ENCODE results near the gene C1QTNF1.
A peak's percentile ranks its signal among the peaks of the same experiment; 100 is the strongest.

C1QTNF1 gene

GRCh38 chr17:79003661-79004411 is 20.1 kb upstream of the C1QTNF1 start:
- Histone ChIP-seq H3K27ac (ENCODE audit: low read depth, low read length) (no peak overlapping the region), H3K4me1 (ENCODE audit: control insufficient read depth, insufficient read depth, low read length) (peaks cover 8% of the 10 kb centered on the region), H3K9ac (ENCODE audit: low read length) (no peak overlapping the region), H3K4me3 (ENCODE audit: low read length) (no peak overlapping the region), H3K36me3 (ENCODE audit: control insufficient read depth, insufficient read depth, low read length) (no peaks in the 10 kb centered on the region), H3K27me3 (ENCODE audit: control insufficient read depth, insufficient read depth, low read length) (no peaks in the 10 kb centered on the region)

DNA sequence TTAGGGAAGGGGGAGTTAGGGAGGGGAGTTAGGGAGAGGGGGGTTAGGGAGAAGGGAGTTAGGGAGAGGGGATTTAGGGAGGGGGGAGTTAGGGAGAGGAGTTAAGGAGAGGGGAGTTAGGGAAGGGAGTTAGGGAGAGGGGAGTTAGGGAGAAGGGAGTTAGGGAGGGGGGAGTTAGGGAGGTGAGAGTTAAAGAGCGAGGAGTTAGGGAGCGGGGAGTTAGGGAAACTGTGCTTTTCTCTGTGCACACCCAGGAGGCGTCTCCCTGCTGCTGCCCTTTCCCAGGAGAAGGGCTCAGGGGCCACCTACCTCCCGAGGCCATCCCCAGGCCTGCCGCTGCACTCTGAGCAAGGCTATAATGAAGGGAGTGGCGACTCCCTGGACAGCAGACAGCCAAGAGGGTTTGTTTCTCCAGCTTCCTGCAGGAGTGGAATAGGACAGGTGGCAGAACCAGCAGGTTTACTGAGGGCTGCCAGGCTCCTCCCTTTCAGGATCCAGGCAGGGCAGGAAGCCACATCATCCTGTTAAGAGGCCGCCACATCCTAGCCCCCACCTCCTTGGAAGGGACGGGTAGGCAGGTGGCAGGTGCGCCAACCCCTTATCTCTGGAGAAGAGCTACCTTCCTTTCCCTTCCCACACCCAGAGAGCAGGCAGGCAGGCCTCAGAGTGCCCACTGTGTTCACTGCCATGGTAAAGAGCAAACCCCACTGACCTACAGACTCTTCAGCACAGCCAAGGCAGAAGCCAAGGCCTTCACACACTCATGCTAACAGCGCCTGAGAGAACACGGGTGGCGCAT is 18.7 kb upstream of the C1QTNF1 start:
- Histone ChIP-seq H3K4me3 (ENCODE audit: low read length) (peak overlapping the region; percentile 14), H3K36me3 (ENCODE audit: control insufficient read depth, insufficient read depth, low read length) (no peaks in the 10 kb centered on the region), H3K4me1 (ENCODE audit: control insufficient read depth, insufficient read depth, low read length) (peaks cover 11% of the 10 kb centered on the region), H3K27me3 (ENCODE audit: control insufficient read depth, insufficient read depth, low read length) (no peaks in the 10 kb centered on the region), H3K9ac (ENCODE audit: low read length) (no peak overlapping the region), H3K27ac (ENCODE audit: low read depth, low read length) (no peak overlapping the region)

DNA sequence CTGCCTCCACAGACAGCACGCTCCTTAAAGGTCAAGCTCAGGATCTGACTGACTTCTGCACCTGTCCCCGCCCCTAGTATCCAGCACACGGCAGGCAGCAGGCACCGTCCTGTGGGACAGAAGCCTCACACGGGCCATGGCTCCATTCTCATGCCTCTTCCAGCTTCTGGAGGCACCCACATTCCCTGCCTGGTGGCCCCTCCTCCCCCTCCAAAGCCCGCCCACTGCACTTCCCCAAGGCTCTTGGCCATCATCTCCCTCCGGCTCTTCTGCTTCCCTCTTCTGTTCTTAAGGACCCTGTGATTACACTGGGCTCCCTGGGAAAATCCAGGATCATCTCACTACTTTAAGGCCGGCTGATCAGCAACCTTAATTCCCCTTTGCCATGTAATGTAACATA is 17.9 kb upstream of the C1QTNF1 start:
- H3K36me3 ChIP-seq (ENCODE audit: control insufficient read depth, insufficient read depth, low read length) = no peaks in the 10 kb centered on the region
- H3K27ac ChIP-seq (ENCODE audit: low read depth, low read length) = no peak overlapping the region
- no peak overlapping the region for H3K4me3 ChIP-seq (ENCODE audit: low read length)
- peaks cover 12% of the 10 kb centered on the region for H3K4me1 ChIP-seq (ENCODE audit: control insufficient read depth, insufficient read depth, low read length)
- H3K27me3 ChIP-seq (ENCODE audit: control insufficient read depth, insufficient read depth, low read length) = no peaks in the 10 kb centered on the region
- H3K9ac ChIP-seq (ENCODE audit: low read length) = no peak overlapping the region

GRCh38 chr17:79006794-79007503 is 17.0 kb upstream of the C1QTNF1 start:
- Histone ChIP-seq H3K9ac (ENCODE audit: low read length) (no peak overlapping the region), H3K27ac (ENCODE audit: low read depth, low read length) (no peak overlapping the region), H3K27me3 (ENCODE audit: control insufficient read depth, insufficient read depth, low read length) (no peaks in the 10 kb centered on the region), H3K4me3 (ENCODE audit: low read length) (peak overlapping the region; percentile 17), H3K4me1 (ENCODE audit: control insufficient read depth, insufficient read depth, low read length) (peaks cover 12% of the 10 kb centered on the region), H3K36me3 (ENCODE audit: control insufficient read depth, insufficient read depth, low read length) (no peaks in the 10 kb centered on the region)

- Histone ChIP-seq H3K4me1 (ENCODE audit: control insufficient read depth, insufficient read depth, low read length) (peaks cover 12% of the 10 kb centered on the region), H3K36me3 (ENCODE audit: control insufficient read depth, insufficient read depth, low read length) (no peaks in the 10 kb centered on the region)
Observed at GRCh38 chr17:79007504-79008381, 16.2 kb upstream of the C1QTNF1 start.

DNA sequence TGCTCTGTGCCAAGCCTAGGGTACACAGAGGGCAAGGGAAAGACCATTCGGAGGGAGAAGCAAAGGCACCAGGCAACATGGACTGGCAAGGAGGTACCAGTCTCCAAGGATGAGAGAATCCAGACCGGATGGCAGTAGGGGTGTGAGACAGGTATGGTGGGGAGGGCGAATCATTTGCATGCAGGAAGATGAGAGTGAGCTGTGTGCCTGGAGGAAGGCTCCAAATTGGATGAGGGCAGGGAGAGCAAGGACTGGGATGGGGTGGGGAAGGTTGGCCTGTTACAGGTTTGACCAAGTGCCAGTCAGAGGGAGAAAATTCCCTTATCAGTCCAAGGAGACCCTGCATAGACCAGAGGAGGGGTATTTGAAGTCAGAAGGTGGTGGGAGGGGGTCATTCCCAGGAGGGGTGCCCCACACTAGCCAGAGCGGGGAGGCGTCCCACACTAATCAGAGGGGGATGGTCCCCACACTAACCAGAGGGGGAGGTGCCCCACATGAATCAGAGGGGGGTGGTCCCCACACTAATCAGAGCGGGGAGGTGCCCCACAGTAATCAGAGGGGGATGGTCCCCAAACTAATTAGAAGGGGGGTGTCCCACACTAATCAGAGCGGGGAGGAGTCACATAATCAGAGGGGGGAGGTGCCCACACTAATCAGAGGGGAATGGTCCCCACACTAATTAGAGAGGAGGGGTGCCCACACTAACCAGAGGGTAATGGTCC is 15.1 kb upstream of the C1QTNF1 start:
- Histone ChIP-seq H3K27ac (ENCODE audit: low read depth, low read length) (peak overlapping the region; percentile 52), H3K36me3 (ENCODE audit: control insufficient read depth, insufficient read depth, low read length) (no peaks in the 10 kb centered on the region), H3K27me3 (ENCODE audit: control insufficient read depth, insufficient read depth, low read length) (no peaks in the 10 kb centered on the region), H3K4me3 (ENCODE audit: low read length) (peak overlapping the region; percentile 83), H3K4me1 (ENCODE audit: control insufficient read depth, insufficient read depth, low read length) (peaks cover 12% of the 10 kb centered on the region), H3K9ac (ENCODE audit: low read length) (peak overlapping the region; percentile 99)

More at GRCh38 chr17:79007504-79008381, 16.2 kb upstream of the C1QTNF1 start:
- peak overlapping the region; percentile 99 for H3K9ac ChIP-seq (ENCODE audit: low read length)
- H3K27ac ChIP-seq (ENCODE audit: low read depth, low read length) = no peak overlapping the region
- no peaks in the 10 kb centered on the region for H3K27me3 ChIP-seq (ENCODE audit: control insufficient read depth, insufficient read depth, low read length)
- H3K4me3 ChIP-seq (ENCODE audit: low read length) = peak overlapping the region; percentile 83

GRCh38 chr17:79009397-79010303 is 14.3 kb upstream of the C1QTNF1 start, which contains the start of gene CANT1:
CANT1 (minus strand) TSS chr17:79009764; CDS start chr17:78997622, 12,142 bp downstream.
- Histone ChIP-seq H3K4me1 (ENCODE audit: control insufficient read depth, insufficient read depth, low read length) (peaks cover 12% of the 10 kb centered on the region), H3K27me3 (ENCODE audit: control insufficient read depth, insufficient read depth, low read length) (no peaks in the 10 kb centered on the region), H3K4me3 (ENCODE audit: low read length) (peak within 1 kb of the TSS; percentile 83), H3K36me3 (ENCODE audit: control insufficient read depth, insufficient read depth, low read length) (no peaks in the 10 kb centered on the region), H3K27ac (ENCODE audit: low read depth, low read length) (peak within 1 kb of the TSS; percentile 76), H3K9ac (ENCODE audit: low read length) (peak within 1 kb of the TSS; percentile 99)

- Histone ChIP-seq H3K4me1 (ENCODE audit: control insufficient read depth, insufficient read depth, low read length) (peaks cover 12% of the 10 kb centered on the region), H3K4me3 (ENCODE audit: low read length) (peak overlapping the region; percentile 83), H3K9ac (ENCODE audit: low read length) (no peak overlapping the region), H3K27me3 (ENCODE audit: control insufficient read depth, insufficient read depth, low read length) (no peaks in the 10 kb centered on the region), H3K36me3 (ENCODE audit: control insufficient read depth, insufficient read depth, low read length) (no peaks in the 10 kb centered on the region), H3K27ac (ENCODE audit: low read depth, low read length) (peak overlapping the region; percentile 76)
Observed at GRCh38 chr17:79010304-79010646, 13.7 kb upstream of the C1QTNF1 start.

DNA sequence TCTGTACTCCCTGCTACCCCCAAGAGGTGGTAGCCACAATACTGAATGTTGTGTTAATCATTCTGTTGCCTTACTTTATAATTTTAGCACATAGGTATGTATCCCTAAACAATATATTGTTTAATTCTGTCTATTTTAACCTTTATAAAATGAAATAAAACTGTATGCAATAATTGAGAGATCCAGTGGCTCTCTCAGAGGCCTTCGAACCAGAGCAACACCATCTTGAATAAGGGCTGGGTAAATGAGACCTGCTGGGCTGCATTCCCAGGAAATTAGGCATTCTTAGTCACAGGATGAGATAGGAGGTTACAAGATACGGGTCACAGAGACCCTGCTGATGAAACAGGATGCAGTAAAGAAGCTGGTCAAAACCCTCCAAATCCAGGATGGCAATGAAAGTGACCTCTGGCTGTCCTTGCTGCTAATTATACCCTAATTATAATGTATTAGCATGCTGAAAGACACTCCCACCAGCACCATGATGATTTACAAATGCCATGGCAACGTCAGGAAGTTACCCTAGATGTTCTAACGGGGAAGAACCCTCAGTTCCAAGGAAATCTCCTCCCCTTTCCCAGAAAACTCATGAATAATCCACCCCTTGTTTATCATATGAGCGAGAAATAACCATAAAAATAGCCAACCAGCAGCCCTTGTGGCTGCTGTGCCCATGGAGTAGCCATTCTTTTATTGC is 12.4 kb upstream of the C1QTNF1 start:
- H3K36me3 ChIP-seq (ENCODE audit: control insufficient read depth, insufficient read depth, low read length) = no peaks in the 10 kb centered on the region
- peaks cover 12% of the 10 kb centered on the region for H3K4me1 ChIP-seq (ENCODE audit: control insufficient read depth, insufficient read depth, low read length)
- no peak overlapping the region for H3K9ac ChIP-seq (ENCODE audit: low read length)
- H3K4me3 ChIP-seq (ENCODE audit: low read length) = no peak overlapping the region
- H3K27me3 ChIP-seq (ENCODE audit: control insufficient read depth, insufficient read depth, low read length) = no peaks in the 10 kb centered on the region
- no peak overlapping the region for H3K27ac ChIP-seq (ENCODE audit: low read depth, low read length)

DNA sequence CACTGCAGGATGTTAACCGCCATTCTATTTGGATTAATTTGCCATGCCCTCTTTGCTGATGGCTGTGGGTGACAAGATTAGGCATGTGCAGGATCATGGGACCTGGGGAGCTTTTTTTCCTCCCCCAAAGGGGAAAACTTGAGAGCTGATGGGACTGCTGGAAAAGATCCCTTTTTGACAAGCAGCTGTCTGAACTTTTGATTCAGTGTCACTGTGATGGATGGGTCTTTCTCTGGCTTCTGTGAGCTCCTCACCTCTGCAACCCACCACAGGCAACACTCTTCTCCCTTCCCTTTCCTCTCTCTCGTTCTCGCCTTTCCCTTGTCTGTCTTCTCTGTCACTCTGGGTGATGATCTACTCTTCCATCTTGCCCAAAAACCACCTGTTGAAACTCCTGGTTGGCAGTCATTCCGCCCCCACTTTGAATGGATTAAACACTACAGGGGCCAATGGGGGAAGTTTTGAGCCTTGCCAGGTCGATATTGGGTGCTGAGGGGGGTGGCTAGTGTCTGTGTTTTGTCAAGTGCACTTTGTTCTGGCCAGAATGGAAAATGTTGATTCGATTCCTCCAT is 11.3 kb upstream of the C1QTNF1 start:
- Histone ChIP-seq H3K4me3 (ENCODE audit: low read length) (no peak overlapping the region), H3K27me3 (ENCODE audit: control insufficient read depth, insufficient read depth, low read length) (no peaks in the 10 kb centered on the region), H3K36me3 (ENCODE audit: control insufficient read depth, insufficient read depth, low read length) (no peaks in the 10 kb centered on the region), H3K9ac (ENCODE audit: low read length) (no peak overlapping the region), H3K27ac (ENCODE audit: low read depth, low read length) (no peak overlapping the region), H3K4me1 (ENCODE audit: control insufficient read depth, insufficient read depth, low read length) (peaks cover 12% of the 10 kb centered on the region)

All from rectal smooth muscle tissue (tissue), 1 donor.